Neuronal stem cell (in vitro differentiated cells): ENCODE results near the gene EXT2.

Source experiments
- DNase-seq: peaks from one replicate; pipeline ENCODE4 v3.0.0-alpha.2; 2013; ENCODE audit warnings: low spot score
- H2AFZ ChIP-seq: one replicate; pipeline ENCODE4 v1.6.1; 2013; ENCODE audit warnings: mild to moderate bottlenecking, low read length, inconsistent platforms
- H2AK5ac ChIP-seq: 2 replicates; pipeline ENCODE4 v1.6.1; 2013; ENCODE audit warnings: low read depth, mild to moderate bottlenecking, inconsistent platforms, low read length, moderate library complexity, mixed read lengths
- H2BK120ac ChIP-seq: 2 replicates; pipeline ENCODE4 v1.6.1; 2013; ENCODE audit warnings: low read depth, mild to moderate bottlenecking, inconsistent platforms, low read length, moderate library complexity, mixed read lengths
- H2BK12ac ChIP-seq: one replicate; pipeline ENCODE4 v1.6.1; 2013; ENCODE audit warnings: low read length, inconsistent platforms
- H2BK15ac ChIP-seq: 2 replicates; pipeline ENCODE4 v1.6.1; 2013; ENCODE audit warnings: mild to moderate bottlenecking, low read length, inconsistent platforms, mixed read lengths
- H2BK5ac ChIP-seq: one replicate; pipeline ENCODE4 v1.6.1; 2013; ENCODE audit warnings: inconsistent platforms, mild to moderate bottlenecking, low read length, moderate library complexity
- H3K14ac ChIP-seq: one replicate; pipeline ENCODE4 v1.6.1; 2013; ENCODE audit warnings: low read length, inconsistent platforms
- H3K18ac ChIP-seq: 2 replicates; pipeline ENCODE4 v1.6.1; 2013; ENCODE audit warnings: low read length, inconsistent platforms
- H3K23ac ChIP-seq: 2 replicates; pipeline ENCODE4 v1.6.1; 2013; ENCODE audit warnings: low read depth, mild to moderate bottlenecking, mixed read lengths, low read length, inconsistent platforms; ENCODE audit not compliant: poor library complexity
- H3K27ac ChIP-seq: replicated peaks from 3 replicates; pipeline ENCODE4 v1.5.1; 2013; ENCODE audit warnings: low read length, inconsistent platforms
- H3K27me3 ChIP-seq, 3 experiments: 2 replicates each; pipeline ENCODE4 v1.6.1; 2013; ENCODE audit warnings: low read length in 3 of 3, mild to moderate bottlenecking in 2 of 3, inconsistent platforms in 1 of 3, low read depth in 1 of 3, mixed read lengths in 1 of 3, moderate library complexity in 1 of 3; ENCODE audit not compliant: control insufficient read depth in 3 of 3, insufficient read depth in 3 of 3
- H3K36me3 ChIP-seq, 2 donors: replicated peaks in 1 of 2; 2 replicates each; pipeline ENCODE4 v1.6.1; 2013; ENCODE audit warnings: low read length in 2 of 2; ENCODE audit not compliant: control insufficient read depth in 2 of 2, insufficient read depth in 2 of 2
- H3K4ac ChIP-seq: 2 replicates; pipeline ENCODE4 v1.6.1; 2013; ENCODE audit warnings: inconsistent platforms, mild to moderate bottlenecking, low read length, moderate library complexity
- H3K4me1 ChIP-seq, 2 donors: 1 replicate in 1 of 2; 2 replicates in 1 of 2; pipeline ENCODE4 v1.6.1; 2013; ENCODE audit warnings: low read length in 2 of 2, low read depth in 1 of 2; ENCODE audit not compliant: control insufficient read depth in 2 of 2, insufficient read depth in 1 of 2
- H3K4me2 ChIP-seq: one replicate; pipeline ENCODE4 v1.6.1; 2013; ENCODE audit warnings: mild to moderate bottlenecking, low read length, inconsistent platforms; ENCODE audit not compliant: insufficient read depth, poor library complexity, severe bottlenecking
- H3K4me3 ChIP-seq, 2 donors: 2 replicates each; pipeline ENCODE4 v1.5.1; 2013; ENCODE audit warnings: low read length in 2 of 2, mild to moderate bottlenecking in 2 of 2, inconsistent platforms in 1 of 2, moderate library complexity in 1 of 2
- H3K79me1 ChIP-seq: one replicate; pipeline ENCODE4 v1.6.1; 2013; ENCODE audit warnings: low read depth, mild to moderate bottlenecking, inconsistent platforms, low read length, moderate library complexity
- H3K9ac ChIP-seq: one replicate; pipeline ENCODE4 v1.6.1; 2013; ENCODE audit warnings: mild to moderate bottlenecking, low read depth, low read length, inconsistent platforms; ENCODE audit not compliant: poor library complexity
- H3K9me3 ChIP-seq, 2 donors: replicated peaks in 1 of 2; 2 replicates each; pipeline versions ENCODE3 to v1.6.1; 2013; ENCODE audit warnings: low read length in 2 of 2, mild to moderate bottlenecking in 2 of 2, inconsistent platforms in 1 of 2, low read depth in 1 of 2, mixed read lengths in 1 of 2, moderate library complexity in 1 of 2; ENCODE audit not compliant: control insufficient read depth in 2 of 2, insufficient read depth in 1 of 2
- H4K8ac ChIP-seq: one replicate; pipeline ENCODE4 v1.6.1; 2013; ENCODE audit warnings: low read depth, mild to moderate bottlenecking, inconsistent platforms, low read length, moderate library complexity
- H4K91ac ChIP-seq: one replicate; pipeline ENCODE4 v1.6.1; 2013; ENCODE audit warnings: low read length, low read depth, mild to moderate bottlenecking, inconsistent platforms; ENCODE audit not compliant: poor library complexity
- WGBS, 2 donors: extraction: QIAGEN DNeasy Blood & Tissue Kit; methylation state at CpG; one replicate each; pipeline ENCODE4 v1.1.7; 2013; ENCODE audit warnings: missing lambda C conversion rate in 2 of 2, mixed read lengths in 1 of 2; ENCODE audit not compliant: insufficient read length in 2 of 2, insufficient replicate concordance in 1 of 2; ENCODE audit errors: extremely low coverage in 2 of 2; 5-methylcytosine and 5-hydroxymethylcytosine counted together

EXT2 gene

DNA sequence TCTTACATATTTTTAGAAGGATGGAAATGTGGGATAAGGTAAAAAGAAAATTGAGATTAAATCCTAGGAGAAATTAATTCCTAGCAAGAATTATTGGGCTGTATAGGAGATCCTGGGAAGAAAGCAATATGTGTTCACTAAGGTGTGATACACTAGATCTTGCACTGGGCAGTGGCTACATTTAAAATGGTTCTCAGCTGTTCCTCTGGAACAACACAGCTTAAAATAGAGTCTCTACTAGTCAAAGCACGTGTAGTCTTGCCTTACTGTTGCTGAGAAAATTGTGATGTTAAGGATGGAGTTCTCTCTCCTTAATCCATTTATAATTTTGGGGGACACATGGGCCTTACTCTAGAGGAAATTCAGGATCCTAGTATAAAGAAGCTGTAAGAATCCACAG is 54.9 kb downstream of the EXT2 start:
- Histone ChIP-seq H4K8ac (no peak overlapping the region), H3K36me3 (peaks cover 2 to 17% of the 10 kb centered on the region in 2 donors), H3K79me1 (no peaks in the 10 kb centered on the region), H3K18ac (no peak overlapping the region), H3K27me3 (no peaks in the 10 kb centered on the region), H3K4me3 (no peak overlapping the region), H2BK12ac (no peak overlapping the region), H2BK5ac (no peak overlapping the region), H3K9ac (no peak overlapping the region), H3K9me3 (peaks cover 2 to 22% of the 10 kb centered on the region in 2 donors), H3K4ac (no peak overlapping the region), H2AK5ac (no peak overlapping the region), H3K4me1 (peaks cover 0 to 2% of the 10 kb centered on the region in 2 donors), H2BK120ac (no peak overlapping the region), H4K91ac (no peak overlapping the region), H3K27ac (no peak overlapping the region), H3K14ac (no peak overlapping the region), H3K4me2 (no peak overlapping the region), H2BK15ac (no peak overlapping the region), H3K23ac (no peak overlapping the region), H2AFZ (no peak overlapping the region)
- WGBS, 2 donors, result no CpG with 5 or more reads among the region's 1 CpG
- DNase-seq, result no peak

DNA sequence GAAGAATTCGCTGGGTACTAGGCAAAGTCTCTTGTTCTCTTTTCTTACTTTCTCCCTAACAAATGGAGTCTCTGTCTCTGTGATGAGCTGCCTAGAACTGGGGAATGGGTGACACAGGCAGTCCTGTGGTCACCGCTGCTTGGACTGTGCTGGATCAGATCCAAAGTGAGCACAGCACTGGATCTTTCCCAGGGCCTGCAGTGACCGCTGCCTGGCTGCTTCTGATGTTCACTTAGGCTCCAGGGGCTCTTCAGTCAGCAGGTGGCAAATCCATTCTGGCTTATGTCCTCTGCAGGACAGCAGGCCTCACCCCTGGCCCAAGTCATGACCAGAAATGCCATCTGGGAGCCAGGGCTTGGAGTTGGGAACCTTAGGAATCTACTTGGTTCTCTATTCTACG is 61.5 kb downstream of the EXT2 start:
- H2BK12ac ChIP-seq, result no peak overlapping the region
- peaks cover 0 to 6% of the 10 kb centered on the region in 2 donors for H3K36me3 ChIP-seq

DNA sequence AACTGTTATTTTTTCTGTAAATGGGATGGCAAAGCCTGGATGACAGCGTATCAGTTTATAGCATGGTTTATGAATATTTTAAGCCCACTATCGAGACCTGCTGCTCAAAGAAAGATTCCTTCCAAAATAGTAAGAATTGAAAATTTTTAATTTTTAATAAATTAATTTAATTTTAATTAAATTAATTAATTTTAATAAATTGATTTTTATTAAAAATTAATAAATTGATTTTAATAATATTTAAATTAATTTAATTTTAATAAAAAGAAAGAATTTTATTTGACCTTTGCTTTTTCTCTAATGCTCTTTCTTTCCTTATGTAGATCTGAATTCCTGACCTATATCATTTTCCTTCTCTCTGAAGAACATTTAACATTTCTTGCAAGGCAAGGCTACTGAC is 62.9 kb downstream of the EXT2 start:
- H2AFZ ChIP-seq, result no peak overlapping the region
- no peak overlapping the region for H3K9ac ChIP-seq
- no peak for DNase-seq
- H3K9me3 ChIP-seq, result peaks cover 7 to 29% of the 10 kb centered on the region in 2 donors
- H3K4me3 ChIP-seq, result no peak overlapping the region
- H3K4me2 ChIP-seq, result no peak overlapping the region
- no CpG with 5 or more reads among the region's 2 CpGs for WGBS, 2 donors
- H3K27ac ChIP-seq, result no peak overlapping the region
- no peak overlapping the region for H3K14ac ChIP-seq
- no peak overlapping the region for H3K23ac ChIP-seq
- H3K18ac ChIP-seq, result no peak overlapping the region
- H3K4me1 ChIP-seq, result no peaks in the 10 kb centered on the region
- no peak overlapping the region for H2BK15ac ChIP-seq
- no peak overlapping the region for H2AK5ac ChIP-seq
- H3K4ac ChIP-seq, result no peak overlapping the region
- no peaks in the 10 kb centered on the region for H3K27me3 ChIP-seq
- H2BK12ac ChIP-seq, result no peak overlapping the region
- H4K91ac ChIP-seq, result no peak overlapping the region
- H2BK120ac ChIP-seq, result no peak overlapping the region
- peaks cover 0 to 6% of the 10 kb centered on the region in 2 donors for H3K36me3 ChIP-seq
- H2BK5ac ChIP-seq, result no peak overlapping the region
- H3K79me1 ChIP-seq, result no peaks in the 10 kb centered on the region
- no peak overlapping the region for H4K8ac ChIP-seq

More for the DNA sequence above, 61.5 kb downstream of the EXT2 start:
- Histone ChIP-seq H3K9me3 (peaks cover 7 to 27% of the 10 kb centered on the region in 2 donors), H2BK120ac (no peak overlapping the region), H3K14ac (no peak overlapping the region), H3K4ac (no peak overlapping the region), H2AFZ (no peak overlapping the region), H3K27ac (no peak overlapping the region), H3K4me1 (no peaks in the 10 kb centered on the region), H3K4me3 (no peak overlapping the region), H3K79me1 (no peaks in the 10 kb centered on the region), H3K9ac (no peak overlapping the region), H2BK15ac (no peak overlapping the region), H3K23ac (no peak overlapping the region), H2BK5ac (no peak overlapping the region), H2AK5ac (no peak overlapping the region), H4K91ac (no peak overlapping the region), H3K27me3 (no peaks in the 10 kb centered on the region), H3K18ac (no peak overlapping the region), H3K4me2 (no peak overlapping the region), H4K8ac (no peak overlapping the region)
- WGBS, 2 donors, result no CpG with 5 or more reads among the region's 4 CpGs
- DNase-seq, result no peak

DNA sequence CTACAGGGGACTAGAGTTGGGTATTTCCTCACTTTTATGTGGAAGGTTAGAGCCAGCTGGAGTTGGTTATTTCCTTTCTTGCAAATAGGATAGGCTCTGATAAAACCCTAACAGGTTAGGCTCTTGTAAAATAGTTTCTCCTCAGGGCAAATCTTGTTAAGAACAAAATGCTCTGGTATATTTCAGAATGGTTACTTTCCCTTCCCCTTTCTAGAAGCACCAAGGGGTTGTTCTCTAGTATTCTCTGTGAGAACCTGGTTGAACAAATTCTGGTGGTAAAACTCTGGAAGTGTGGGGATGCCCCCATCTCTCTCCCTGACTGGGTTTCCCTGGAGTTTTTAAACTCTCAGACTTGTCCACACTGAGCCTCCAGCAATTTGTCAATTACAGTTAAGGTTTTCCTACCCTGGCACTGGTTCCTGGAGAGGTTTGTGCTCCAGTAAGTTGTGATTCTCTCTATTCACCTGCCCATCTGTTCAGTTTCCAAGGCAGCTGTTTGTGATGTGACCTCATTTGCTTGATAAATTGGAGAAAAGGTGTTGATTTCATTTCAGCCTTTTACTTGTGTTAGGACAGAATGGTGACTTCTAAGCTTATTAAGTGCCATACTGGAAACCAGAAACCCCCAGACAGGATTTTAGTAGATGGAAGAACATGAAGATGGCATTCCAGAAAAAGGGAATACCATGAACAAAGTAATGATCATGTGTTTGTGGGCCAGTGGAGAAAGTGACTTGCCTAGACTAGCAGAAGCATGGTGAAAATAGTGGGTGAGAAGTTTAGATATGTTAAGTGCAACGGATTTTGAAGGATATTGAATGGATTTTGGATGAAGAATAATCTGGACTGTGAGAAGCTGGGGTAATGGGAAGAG is 64.6 kb downstream of the EXT2 start:
- no peak overlapping the region for H2AFZ ChIP-seq
- no peak overlapping the region for H3K9ac ChIP-seq
- no peak overlapping the region for H4K8ac ChIP-seq
- H3K4ac ChIP-seq, result no peak overlapping the region
- no peak overlapping the region for H2AK5ac ChIP-seq
- H2BK120ac ChIP-seq, result no peak overlapping the region
- H3K4me1 ChIP-seq, result no peaks in the 10 kb centered on the region
- no peak for DNase-seq
- no peak overlapping the region for H3K4me2 ChIP-seq
- H3K18ac ChIP-seq, result no peak overlapping the region
- no peak overlapping the region for H2BK5ac ChIP-seq
- H3K14ac ChIP-seq, result no peak overlapping the region
- 100% methylated on average over 1 of the region's 1 CpG for WGBS, 2 donors
- H2BK12ac ChIP-seq, result no peak overlapping the region
- no peak overlapping the region for H3K23ac ChIP-seq
- H3K36me3 ChIP-seq, result peaks cover 0 to 6% of the 10 kb centered on the region in 2 donors
- H3K9me3 ChIP-seq, result peaks cover 7 to 38% of the 10 kb centered on the region in 2 donors
- H3K27me3 ChIP-seq, result no peaks in the 10 kb centered on the region
- no peaks in the 10 kb centered on the region for H3K79me1 ChIP-seq
- H4K91ac ChIP-seq, result no peak overlapping the region
- H3K27ac ChIP-seq, result no peak overlapping the region
- H2BK15ac ChIP-seq, result no peak overlapping the region
- H3K4me3 ChIP-seq, result no peak overlapping the region
